Loucy (cell line): Measurements from ENCODE around the gene SERP2.

Experiments used
- CTCF ChIP-seq: fragments of 200-600 bp; sonication (generic); conservative IDR thresholded peaks from 2 replicates; pipeline ENCODE4 v1.5.1; 2014; ENCODE audit warnings: mild to moderate bottlenecking, antibody characterized with exemption, low read length
- EZH2phosphoT487 ChIP-seq: fragments of 200-600 bp; IDR thresholded peaks from 2 replicates; pipeline ENCODE4 v1.6.1; 2018; ENCODE audit warnings: antibody characterized with exemption, mild to moderate bottlenecking, moderate library complexity, borderline replicate concordance

GRCh38 chr13:44380404-44381165, 7.0 kb downstream of the SERP2 start:
- TF ChIP-seq EZH2phosphoT487 (no peak), CTCF (no peak)
